ENCODE measurements around the gene NEK4.

NEK4 gene

DNA sequence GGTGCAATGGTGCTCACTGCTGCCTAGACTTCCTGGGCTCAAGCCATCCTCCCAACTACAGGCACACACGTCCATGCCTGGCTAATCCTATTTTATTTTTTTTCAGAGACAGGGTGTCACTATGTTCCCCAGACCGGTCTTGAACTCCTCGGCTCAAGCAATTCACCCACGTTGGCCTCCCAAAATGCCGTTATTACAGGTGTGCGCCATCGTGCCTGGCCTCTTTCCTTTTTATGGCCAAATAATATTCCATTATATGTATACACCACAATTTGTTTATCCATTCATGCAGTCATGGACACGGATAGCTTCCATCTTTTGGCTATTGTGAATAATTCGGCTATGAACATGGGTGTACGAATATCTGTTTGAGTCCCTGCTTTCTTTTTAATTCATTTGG, 962 bp upstream of the NEK4 start:
- Histone ChIP-seq H4K20me1 (ENCODE audit: insufficient read depth) (no peaks in the 10 kb centered on the region), H3K36me3 (ENCODE audit: insufficient read depth) (no peaks in the 10 kb centered on the region), H3K4me1 (ENCODE audit: low read depth, poor library complexity, severe bottlenecking) (peaks cover 9% of the 10 kb centered on the region), H3K9ac (no peak overlapping the region), H3K4me3 (IDR thresholded peaks at IDR 0.05; ENCODE audit: insufficient read depth, low read depth, low read length) (no peak overlapping the region), H3K27ac (peak overlapping the region; percentile 67; the same call in 1 of the 2 replicates), H3K27me3 (ENCODE audit: insufficient read depth, low read depth) (no peaks in the 10 kb centered on the region), H3K4me2 (no peak overlapping the region; the same call in 1 of the 2 replicates), H3K79me2 (ENCODE audit: insufficient read depth, low read depth) (no peaks in the 10 kb centered on the region), H2AFZ (ENCODE audit: low read depth) (peak overlapping the region; percentile 95; the same call in 1 of the 2 replicates)
- TF ChIP-seq, protein P1, sequence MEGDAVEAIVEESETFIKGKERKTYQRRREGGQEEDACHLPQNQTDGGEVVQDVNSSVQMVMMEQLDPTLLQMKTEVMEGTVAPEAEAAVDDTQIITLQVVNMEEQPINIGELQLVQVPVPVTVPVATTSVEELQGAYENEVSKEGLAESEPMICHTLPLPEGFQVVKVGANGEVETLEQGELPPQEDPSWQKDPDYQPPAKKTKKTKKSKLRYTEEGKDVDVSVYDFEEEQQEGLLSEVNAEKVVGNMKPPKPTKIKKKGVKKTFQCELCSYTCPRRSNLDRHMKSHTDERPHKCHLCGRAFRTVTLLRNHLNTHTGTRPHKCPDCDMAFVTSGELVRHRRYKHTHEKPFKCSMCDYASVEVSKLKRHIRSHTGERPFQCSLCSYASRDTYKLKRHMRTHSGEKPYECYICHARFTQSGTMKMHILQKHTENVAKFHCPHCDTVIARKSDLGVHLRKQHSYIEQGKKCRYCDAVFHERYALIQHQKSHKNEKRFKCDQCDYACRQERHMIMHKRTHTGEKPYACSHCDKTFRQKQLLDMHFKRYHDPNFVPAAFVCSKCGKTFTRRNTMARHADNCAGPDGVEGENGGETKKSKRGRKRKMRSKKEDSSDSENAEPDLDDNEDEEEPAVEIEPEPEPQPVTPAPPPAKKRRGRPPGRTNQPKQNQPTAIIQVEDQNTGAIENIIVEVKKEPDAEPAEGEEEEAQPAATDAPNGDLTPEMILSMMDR (conservative IDR thresholded peaks at IDR 0.05; ENCODE audit: low read depth, low read length) = no peak

DNA sequence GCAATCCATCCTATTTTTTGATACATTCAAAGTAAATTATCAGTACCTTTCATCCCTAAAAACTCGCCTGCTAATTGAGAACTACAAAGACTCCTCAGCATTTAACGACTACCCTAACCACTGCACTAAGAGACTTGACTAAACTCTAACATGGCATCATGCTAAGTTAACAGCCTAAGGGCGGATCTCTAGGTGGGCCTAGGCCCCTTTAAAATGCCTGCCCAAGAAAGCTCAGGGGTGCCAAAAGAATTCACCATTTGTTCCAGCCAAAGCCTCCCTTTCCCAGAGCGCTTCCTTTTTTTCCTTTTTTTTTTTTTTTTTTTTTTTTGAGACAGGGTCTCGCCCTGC, 568 bp upstream of the NEK4 start:
- Histone ChIP-seq H3K4me3 (IDR thresholded peaks at IDR 0.05; ENCODE audit: insufficient read depth, low read depth, low read length) (peak overlapping the region; percentile 64), H3K27me3 (ENCODE audit: insufficient read depth, low read depth) (no peaks in the 10 kb centered on the region), H3K27ac (peak overlapping the region; percentile 67), H4K20me1 (ENCODE audit: insufficient read depth) (no peaks in the 10 kb centered on the region), H3K4me2 (peak overlapping the region; percentile 63), H3K79me2 (ENCODE audit: insufficient read depth, low read depth) (no peaks in the 10 kb centered on the region), H3K36me3 (ENCODE audit: insufficient read depth) (no peaks in the 10 kb centered on the region), H2AFZ (ENCODE audit: low read depth) (peak overlapping the region; percentile 95), H3K4me1 (ENCODE audit: low read depth, poor library complexity, severe bottlenecking) (peaks cover 9% of the 10 kb centered on the region), H3K9ac (peak overlapping the region; percentile 68; the same call in 1 of the 2 replicates)
- TF ChIP-seq, protein P1 (conservative IDR thresholded peaks at IDR 0.05; ENCODE audit: low read depth, low read length) = no peak

DNA sequence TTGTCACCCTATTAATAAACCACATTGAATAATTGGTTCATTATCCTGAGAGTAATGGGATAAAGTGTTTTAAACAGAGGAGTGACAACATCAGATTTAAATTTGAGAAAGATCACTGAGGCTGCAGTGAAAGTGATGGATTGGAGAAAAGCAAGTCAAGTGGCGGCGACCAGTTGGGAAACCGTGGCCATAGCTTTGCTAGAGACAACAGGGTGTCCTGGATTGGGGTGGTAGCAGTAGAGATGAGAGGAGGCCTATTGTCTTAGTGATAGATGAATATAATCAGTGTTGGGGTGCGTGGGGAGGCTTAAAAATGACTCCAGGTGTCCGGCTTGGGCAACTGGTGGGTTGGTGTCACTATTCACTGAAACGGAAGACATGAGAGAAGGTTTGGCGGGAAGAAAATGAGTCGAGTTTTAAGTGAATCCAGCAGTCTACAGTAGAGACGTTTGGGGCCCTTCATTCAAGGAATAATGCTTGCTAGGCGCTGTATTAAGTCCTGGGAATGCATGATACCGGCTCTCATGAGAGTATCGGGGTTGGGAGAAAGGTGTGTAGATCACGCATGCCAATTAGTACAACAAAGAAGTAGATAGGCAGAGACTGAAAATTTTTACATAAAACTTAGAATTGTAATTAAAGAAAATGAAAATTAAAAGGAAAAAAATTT, 819 bp downstream of the NEK4 start:
- H3K4me1 ChIP-seq (ENCODE audit: low read depth, poor library complexity, severe bottlenecking) = peaks cover 9% of the 10 kb centered on the region
- H3K79me2 ChIP-seq (ENCODE audit: insufficient read depth, low read depth) = no peaks in the 10 kb centered on the region
- H2AFZ ChIP-seq (ENCODE audit: low read depth) = no peak overlapping the region
- H3K27ac ChIP-seq = no peak overlapping the region
- TF ChIP-seq, protein P1 (conservative IDR thresholded peaks at IDR 0.05; ENCODE audit: low read depth, low read length) = no peak
- no peaks in the 10 kb centered on the region for H4K20me1 ChIP-seq (ENCODE audit: insufficient read depth)
- H3K4me2 ChIP-seq = peak overlapping the region; percentile 60
- H3K4me3 ChIP-seq (IDR thresholded peaks at IDR 0.05; ENCODE audit: insufficient read depth, low read depth, low read length) = no peak overlapping the region
- no peaks in the 10 kb centered on the region for H3K27me3 ChIP-seq (ENCODE audit: insufficient read depth, low read depth)
- no peaks in the 10 kb centered on the region for H3K36me3 ChIP-seq (ENCODE audit: insufficient read depth)
- H3K9ac ChIP-seq = no peak overlapping the region; the same call in 1 of the 2 replicates

DNA sequence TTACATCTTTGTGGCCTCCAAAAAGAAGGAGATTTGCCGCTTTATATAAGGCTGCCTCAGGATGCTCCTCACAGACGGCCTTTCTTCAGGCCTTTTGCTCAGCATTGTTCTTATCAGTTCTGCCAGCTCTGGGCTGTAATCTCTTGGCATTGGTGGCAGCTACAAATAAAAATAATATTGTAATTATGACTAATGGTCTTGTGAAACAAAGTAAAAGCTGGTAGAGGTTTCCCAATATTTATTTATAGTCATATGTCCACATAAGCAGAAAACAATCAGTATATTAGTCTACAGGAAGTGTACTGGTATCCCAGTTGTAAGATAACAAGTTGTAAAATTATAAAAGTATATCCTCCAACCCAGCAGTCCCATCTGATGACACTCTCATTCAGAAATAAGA, 7.3 kb downstream of the NEK4 start:
- Histone ChIP-seq H3K36me3 (ENCODE audit: insufficient read depth) (no peaks in the 10 kb centered on the region), H4K20me1 (ENCODE audit: insufficient read depth) (no peaks in the 10 kb centered on the region), H3K4me3 (IDR thresholded peaks at IDR 0.05; ENCODE audit: insufficient read depth, low read depth, low read length) (no peak overlapping the region), H3K9ac (no peak overlapping the region), H2AFZ (ENCODE audit: low read depth) (no peak overlapping the region), H3K79me2 (ENCODE audit: insufficient read depth, low read depth) (no peaks in the 10 kb centered on the region), H3K27me3 (ENCODE audit: insufficient read depth, low read depth) (no peaks in the 10 kb centered on the region), H3K4me1 (ENCODE audit: low read depth, poor library complexity, severe bottlenecking) (no peaks in the 10 kb centered on the region), H3K4me2 (no peak overlapping the region), H3K27ac (no peak overlapping the region)
- TF ChIP-seq, protein P1 (conservative IDR thresholded peaks at IDR 0.05; ENCODE audit: low read depth, low read length) = no peak

All from KMS-11 (cell line).